Adrenal gland (tissue), 5 donors: ENCODE results near the gene ANKRD13A.

Source experiments
- CTCF ChIP-seq, 6 experiments: fragments of 450-650 bp in 4 of 6; fragments of 200-600 bp in 2 of 6; sonication (generic) in 1 of 6; IDR thresholded peaks; 1 replicate in 5 of 6; 2 replicates in 1 of 6; pipeline versions ENCODE4 v1.5.1 to v1.8.0; 2016 to 2021; ENCODE audit warnings: antibody characterized with exemption in 6 of 6, mild to moderate bottlenecking in 2 of 6, moderate library complexity in 1 of 6
- POLR2A ChIP-seq, 2 donors: fragments of 450-650 bp; IDR thresholded peaks; one replicate each; pipeline ENCODE4 v1.6.1; 2017; ENCODE audit warnings: antibody characterized with exemption in 2 of 2, mild to moderate bottlenecking in 2 of 2, moderate library complexity in 1 of 2
- donor health status: DM: no; HTN: no; CAD: no.

DNA sequence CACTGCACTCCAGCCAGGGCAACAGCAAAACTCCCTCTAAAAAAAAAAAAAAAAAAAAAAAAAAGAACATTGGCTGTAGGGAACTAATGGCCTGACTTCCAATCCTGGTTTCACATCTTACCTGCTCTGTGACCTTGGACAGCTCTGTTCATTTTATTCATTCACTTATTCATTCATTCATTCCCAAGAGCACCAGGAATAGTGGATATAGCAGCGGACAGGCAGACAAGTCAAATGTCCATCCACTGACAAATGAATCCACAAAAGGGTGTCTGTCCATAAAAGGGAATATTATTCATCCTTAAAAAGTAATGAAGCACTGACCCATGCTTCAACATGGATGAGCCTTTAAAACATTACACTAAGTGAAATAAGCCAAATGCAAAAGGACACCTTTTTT lies 76.7 kb downstream of the ANKRD13A start:
- TF ChIP-seq CTCF (IDR thresholded peaks at IDR 0.05): no peak
- TF ChIP-seq POLR2A (IDR thresholded peaks at IDR 0.05): no peak
